ENCODE data around the gene SELENOO.

GRCh38 chr22:50173311-50173982 is 27.4 kb upstream of the SELENOO start:
- no peak for TF ChIP-seq CTCF (IDR thresholded peaks at IDR 0.05)
- TF ChIP-seq POLR2A (IDR thresholded peaks at IDR 0.05), result no peak
